GM13977 (cell line): ENCODE data around the gene GRPR.

Experiments
- DNase-seq: peaks from one replicate; pipeline ENCODE4 v3.0.0; 2012; ENCODE audit warnings: low spot score
- in situ Hi-C: fragments of 300-500 bp; cut with MboI; formaldehyde crosslinking; loops from one replicate; pipeline ENCODE4 v1.12.0; 2022; ENCODE audit warnings: low sequenced_read_pairs, low pct_unique_long_range_greater_than_20kb, mixed read lengths, inconsistent platforms; ENCODE audit not compliant: unreplicated experiment
- TF ChIP-seq, protein P1 (sequence below): IDR thresholded peaks from 2 replicates; pipeline ENCODE4 v1.5.1; 2012; ENCODE audit warnings: mild to moderate bottlenecking, control low read depth; ENCODE audit not compliant: insufficient read depth; ENCODE audit errors: extremely low read depth, missing control alignments

GRPR gene

DNA sequence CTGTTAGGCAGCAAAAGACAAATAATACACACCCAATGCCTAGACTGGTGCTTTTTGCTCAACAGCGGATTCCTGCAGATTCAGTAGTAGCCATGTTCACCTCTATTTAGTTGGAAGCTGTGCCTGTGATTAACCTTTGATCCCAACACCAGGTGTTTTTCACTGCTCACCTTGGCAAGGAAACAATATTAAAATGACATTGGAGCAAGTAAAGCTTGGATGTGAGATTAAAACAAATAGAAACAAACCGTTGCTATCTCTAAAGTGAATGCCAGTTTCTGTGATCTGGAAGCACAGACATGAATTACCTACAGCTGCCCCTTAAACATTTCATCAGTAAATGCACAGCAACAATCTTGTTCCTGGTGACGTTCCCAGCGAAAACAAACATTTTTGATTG is 79.6 kb downstream of the GRPR start:
- DNase-seq: no peak
- in situ Hi-C loops: no loop called here
- TF ChIP-seq, protein P1, sequence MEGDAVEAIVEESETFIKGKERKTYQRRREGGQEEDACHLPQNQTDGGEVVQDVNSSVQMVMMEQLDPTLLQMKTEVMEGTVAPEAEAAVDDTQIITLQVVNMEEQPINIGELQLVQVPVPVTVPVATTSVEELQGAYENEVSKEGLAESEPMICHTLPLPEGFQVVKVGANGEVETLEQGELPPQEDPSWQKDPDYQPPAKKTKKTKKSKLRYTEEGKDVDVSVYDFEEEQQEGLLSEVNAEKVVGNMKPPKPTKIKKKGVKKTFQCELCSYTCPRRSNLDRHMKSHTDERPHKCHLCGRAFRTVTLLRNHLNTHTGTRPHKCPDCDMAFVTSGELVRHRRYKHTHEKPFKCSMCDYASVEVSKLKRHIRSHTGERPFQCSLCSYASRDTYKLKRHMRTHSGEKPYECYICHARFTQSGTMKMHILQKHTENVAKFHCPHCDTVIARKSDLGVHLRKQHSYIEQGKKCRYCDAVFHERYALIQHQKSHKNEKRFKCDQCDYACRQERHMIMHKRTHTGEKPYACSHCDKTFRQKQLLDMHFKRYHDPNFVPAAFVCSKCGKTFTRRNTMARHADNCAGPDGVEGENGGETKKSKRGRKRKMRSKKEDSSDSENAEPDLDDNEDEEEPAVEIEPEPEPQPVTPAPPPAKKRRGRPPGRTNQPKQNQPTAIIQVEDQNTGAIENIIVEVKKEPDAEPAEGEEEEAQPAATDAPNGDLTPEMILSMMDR: no peak
